ENCODE results near the gene PITRM1.

PITRM1 gene

DNA sequence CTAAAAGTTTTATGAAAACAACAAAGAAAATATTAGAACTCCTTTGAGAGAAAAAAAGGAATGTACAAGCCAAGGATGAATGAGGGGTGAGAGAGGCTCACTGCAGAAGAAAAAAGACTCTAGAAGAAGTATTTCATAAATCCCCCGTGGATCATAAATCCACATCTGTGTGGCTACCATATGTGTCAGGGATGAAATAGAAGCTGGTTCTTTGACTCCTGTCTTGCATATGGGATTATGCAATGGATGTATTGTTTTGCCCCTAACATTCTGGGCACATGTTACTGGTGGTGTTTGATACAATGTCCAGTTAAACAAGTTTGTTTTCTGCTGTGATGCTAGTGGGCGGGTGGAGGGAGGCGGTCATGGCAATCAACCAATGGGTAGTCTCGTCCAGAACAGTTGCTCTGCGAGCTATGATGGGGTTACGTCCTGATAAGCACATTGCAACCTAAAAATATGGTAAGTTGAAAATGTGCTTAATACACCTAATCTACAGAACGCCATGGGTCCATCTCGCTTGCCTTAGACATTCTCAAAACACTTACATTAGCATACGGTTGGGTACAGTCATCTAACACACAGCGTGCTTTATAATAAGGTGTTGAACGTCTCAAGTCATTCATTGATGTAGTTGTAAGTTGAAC is 34.1 kb upstream of the PITRM1 start:
- H3K4me3 ChIP-seq (ENCODE audit: low read depth, low read length): no peak overlapping the region
- TF ChIP-seq, protein P1, sequence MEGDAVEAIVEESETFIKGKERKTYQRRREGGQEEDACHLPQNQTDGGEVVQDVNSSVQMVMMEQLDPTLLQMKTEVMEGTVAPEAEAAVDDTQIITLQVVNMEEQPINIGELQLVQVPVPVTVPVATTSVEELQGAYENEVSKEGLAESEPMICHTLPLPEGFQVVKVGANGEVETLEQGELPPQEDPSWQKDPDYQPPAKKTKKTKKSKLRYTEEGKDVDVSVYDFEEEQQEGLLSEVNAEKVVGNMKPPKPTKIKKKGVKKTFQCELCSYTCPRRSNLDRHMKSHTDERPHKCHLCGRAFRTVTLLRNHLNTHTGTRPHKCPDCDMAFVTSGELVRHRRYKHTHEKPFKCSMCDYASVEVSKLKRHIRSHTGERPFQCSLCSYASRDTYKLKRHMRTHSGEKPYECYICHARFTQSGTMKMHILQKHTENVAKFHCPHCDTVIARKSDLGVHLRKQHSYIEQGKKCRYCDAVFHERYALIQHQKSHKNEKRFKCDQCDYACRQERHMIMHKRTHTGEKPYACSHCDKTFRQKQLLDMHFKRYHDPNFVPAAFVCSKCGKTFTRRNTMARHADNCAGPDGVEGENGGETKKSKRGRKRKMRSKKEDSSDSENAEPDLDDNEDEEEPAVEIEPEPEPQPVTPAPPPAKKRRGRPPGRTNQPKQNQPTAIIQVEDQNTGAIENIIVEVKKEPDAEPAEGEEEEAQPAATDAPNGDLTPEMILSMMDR (IDR thresholded peaks at IDR 0.05; ENCODE audit: low read depth, low read length): no peak
- in situ Hi-C loops (cut with HindIII; ENCODE audit: low sequenced_read_pairs): no loop called here
- no peak for DNase-seq (ENCODE audit: low read depth, low spot score)

DNA sequence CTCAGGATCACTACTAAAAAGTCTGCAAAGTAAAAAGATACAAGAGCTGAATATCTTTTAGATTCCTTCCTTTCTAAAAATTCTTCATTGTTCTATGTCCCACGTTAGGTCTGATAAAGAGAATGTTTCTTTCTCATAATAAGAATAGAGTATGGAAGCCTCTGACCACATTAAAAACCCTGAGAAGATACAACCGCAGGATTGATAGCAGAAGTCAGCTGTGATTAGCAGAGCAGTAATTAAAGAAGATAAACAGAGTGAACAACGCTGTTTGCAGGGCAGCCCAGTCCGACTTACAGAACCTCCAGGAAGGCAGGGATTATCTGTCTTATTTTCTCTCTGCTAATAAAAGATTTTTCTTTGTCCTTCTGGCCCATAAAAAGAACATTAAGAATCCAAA is 31.4 kb upstream of the PITRM1 start:
- H3K4me3 ChIP-seq (ENCODE audit: low read depth, low read length): no peak overlapping the region
- TF ChIP-seq, protein P1 (IDR thresholded peaks at IDR 0.05; ENCODE audit: low read depth, low read length): no peak
- DNase-seq (ENCODE audit: low read depth, low spot score): no peak
- in situ Hi-C loops (cut with HindIII; ENCODE audit: low sequenced_read_pairs): no loop called here

DNA sequence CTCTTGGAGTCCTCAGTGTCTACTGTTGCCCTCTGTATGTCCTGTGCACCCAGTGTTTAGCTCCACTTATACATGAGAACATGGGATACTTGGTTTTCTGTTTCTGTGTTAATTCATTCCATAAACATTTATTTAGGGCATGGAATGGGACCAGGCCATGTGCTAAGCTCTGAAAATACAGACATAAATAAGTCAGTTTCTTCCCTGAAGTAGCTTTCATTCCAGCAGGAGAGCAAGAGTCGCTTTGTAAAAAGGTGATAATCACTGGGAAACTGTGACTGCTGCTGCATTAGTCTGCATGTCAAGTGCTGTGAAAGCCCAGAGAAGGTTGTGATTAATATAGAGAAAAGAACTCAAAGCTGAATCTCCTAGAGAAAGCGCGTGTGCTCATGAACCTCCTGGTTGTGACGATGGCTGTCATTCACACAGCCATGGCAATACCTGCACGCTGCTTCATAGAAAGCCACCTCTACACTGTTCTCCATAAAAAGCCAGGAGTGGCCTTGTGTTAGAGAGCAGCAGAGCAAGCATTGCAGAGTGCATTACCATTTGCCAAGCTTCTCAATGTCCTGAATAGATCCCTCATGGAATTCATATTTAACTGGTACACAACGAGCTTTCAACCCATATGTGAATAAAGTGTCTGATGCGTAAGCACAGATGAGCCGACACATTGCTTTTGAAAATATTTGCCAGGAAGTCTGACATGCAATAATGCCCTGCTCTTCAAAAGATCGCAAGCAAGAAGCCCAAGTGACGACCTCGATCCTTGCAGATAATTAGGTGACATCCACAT is 30.6 kb upstream of the PITRM1 start:
- TF ChIP-seq, protein P1 (IDR thresholded peaks at IDR 0.05; ENCODE audit: low read depth, low read length): no peak
- DNase-seq (ENCODE audit: low read depth, low spot score): no peak
- in situ Hi-C loops (cut with HindIII; ENCODE audit: low sequenced_read_pairs): no loop called here
- no peak overlapping the region for H3K4me3 ChIP-seq (ENCODE audit: low read depth, low read length)

DNA sequence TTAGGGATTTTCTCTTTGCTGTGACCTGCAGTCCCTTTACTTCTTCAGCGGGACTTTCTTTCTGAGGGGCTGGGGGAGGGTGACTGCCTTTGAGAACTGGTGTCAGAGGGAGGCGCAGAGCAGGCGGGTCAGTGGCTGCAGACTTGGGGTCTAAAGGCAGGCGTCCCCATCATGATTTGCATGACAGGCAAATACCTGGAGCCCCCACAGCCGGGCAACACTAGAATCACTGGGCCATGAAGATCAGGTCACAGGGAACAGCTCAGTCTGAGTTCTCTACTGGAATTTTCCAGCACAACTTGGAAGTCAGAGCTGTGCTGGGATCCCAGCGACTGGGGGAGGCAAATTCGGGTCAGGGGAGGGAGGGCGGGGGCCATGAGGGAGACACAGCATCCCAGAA is 29.2 kb upstream of the PITRM1 start:
- in situ Hi-C loops (cut with HindIII; ENCODE audit: low sequenced_read_pairs): no loop called here
- H3K4me3 ChIP-seq (ENCODE audit: low read depth, low read length): no peak overlapping the region
- DNase-seq (ENCODE audit: low read depth, low spot score): no peak
- TF ChIP-seq, protein P1 (IDR thresholded peaks at IDR 0.05; ENCODE audit: low read depth, low read length): no peak

DNA sequence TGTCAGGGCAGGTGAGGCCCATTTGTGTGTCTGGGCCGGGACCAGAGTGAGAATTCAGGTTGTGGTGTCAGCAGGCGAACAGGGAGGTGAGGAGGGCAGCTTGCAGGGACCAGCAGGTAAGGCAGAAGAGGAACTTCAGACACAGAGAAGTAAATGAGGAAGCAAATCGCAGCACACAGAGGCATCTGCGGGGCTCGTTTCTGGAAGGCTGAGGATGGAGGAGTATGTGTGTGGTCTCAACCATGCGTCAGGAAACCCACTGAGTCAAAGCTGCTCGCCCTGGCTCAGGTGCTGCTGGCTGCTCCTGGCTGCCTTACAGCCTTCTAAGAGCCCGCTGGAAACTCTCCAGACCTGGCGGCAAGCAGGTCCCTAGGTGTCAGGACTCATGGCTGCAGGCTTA is 26.9 kb upstream of the PITRM1 start:
- TF ChIP-seq, protein P1 (IDR thresholded peaks at IDR 0.05; ENCODE audit: low read depth, low read length): no peak
- H3K4me3 ChIP-seq (ENCODE audit: low read depth, low read length): no peak overlapping the region
- in situ Hi-C loops (cut with HindIII; ENCODE audit: low sequenced_read_pairs): no loop called here
- no peak for DNase-seq (ENCODE audit: low read depth, low spot score)

DNA sequence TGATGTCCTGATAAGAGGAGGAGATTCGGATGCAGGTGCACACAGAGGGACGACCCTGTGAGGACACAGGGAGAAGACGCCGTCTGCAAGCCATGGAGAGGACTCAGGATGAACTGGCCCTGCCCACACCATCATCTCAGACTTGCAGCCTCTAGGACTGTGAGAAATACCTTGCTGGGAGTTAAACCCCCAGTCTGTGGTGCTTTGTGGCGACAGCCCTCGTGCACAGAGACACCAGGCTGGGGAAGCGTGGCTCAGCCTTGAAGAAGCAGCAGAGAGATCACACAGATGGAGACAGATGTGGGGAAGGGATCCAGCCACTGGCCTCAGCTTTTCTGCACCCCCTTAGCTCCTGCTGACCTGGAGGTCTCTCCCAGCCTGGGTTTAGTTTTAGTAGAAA is 26.3 kb upstream of the PITRM1 start:
- no peak overlapping the region for H3K4me3 ChIP-seq (ENCODE audit: low read depth, low read length)
- DNase-seq (ENCODE audit: low read depth, low spot score): no peak
- in situ Hi-C loops (cut with HindIII; ENCODE audit: low sequenced_read_pairs): no loop called here
- TF ChIP-seq, protein P1 (IDR thresholded peaks at IDR 0.05; ENCODE audit: low read depth, low read length): no peak
